ENCODE data around the gene DPP6.

DPP6 gene

DNA sequence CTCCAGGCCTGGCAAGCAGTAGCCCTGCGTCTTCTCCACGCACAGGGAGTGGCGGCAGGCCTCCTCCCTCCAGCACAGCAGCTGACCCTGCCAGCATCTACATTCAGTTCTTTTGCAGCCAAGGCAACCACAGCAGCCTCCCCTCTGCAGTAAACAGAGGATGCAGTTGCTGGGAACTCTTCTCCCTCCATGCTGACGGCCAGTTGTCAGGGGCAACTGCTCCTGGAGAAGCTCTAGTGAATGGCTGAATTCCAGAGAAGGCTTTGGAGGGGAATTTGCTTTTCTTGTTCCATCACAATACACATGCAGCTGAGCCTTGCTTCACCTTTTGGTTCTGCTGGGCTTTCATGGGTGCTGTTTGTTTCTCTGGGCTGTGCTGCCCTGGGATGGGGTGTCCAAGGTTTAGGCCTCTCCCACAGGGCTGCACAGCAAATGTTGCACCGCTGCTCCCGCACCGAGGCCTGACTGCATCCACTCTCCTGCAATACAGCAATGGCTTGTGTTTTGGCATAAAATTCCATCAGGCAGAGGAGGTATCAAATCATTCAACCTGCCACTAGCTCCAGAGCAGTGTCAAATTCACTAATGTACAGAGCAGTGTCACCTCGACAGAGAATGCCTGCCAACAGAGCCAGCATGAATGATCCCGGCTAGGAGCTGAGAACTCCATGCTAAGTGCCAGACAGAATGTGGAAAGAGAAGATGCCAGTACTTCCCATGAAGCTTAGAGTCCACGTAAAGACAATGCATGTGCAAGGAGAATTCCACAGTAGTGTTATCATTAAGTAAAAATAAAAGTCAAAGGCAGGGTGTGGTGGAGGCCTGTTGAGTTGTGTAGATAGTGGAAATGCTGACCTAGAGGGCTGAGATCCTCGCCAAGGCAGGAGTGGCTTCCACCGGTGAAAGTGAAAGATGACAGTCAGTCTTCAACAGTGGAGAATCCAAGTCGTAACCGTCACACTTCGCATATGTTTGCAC, 399.6 kb downstream of the DPP6 start:
- no peak for TF ChIP-seq SP1 (IDR thresholded peaks at IDR 0.05)
- no peak for TF ChIP-seq ZNF384 (IDR thresholded peaks at IDR 0.05)
- POLR2A ChIA-PET = no interaction called here
- no peak for DNase-seq (ENCODE audit: extremely low spot score)
- CTCF ChIA-PET = no interaction called here

DNA sequence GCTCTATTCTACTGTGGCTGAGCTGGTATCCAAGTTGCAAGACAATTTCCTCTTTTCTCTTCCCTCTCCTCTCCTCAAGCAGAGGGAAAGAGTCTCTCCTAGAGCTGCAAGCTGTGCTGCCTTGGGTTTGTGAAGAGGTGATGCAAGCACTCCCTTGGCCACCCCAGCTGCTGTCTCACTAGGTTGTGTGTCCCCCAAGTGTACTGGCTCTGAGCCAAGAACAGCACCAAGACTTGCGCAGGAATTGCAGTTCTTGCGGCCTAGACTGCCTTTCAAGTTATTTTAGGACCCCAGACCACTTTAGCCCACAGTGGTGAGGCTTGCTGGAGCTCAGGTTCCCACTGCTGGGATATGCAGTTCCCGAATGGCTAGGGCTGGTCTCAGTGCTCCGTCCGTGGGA, 411.6 kb downstream of the DPP6 start:
- POLR2A ChIA-PET = no interaction called here
- TF ChIP-seq, protein P1, sequence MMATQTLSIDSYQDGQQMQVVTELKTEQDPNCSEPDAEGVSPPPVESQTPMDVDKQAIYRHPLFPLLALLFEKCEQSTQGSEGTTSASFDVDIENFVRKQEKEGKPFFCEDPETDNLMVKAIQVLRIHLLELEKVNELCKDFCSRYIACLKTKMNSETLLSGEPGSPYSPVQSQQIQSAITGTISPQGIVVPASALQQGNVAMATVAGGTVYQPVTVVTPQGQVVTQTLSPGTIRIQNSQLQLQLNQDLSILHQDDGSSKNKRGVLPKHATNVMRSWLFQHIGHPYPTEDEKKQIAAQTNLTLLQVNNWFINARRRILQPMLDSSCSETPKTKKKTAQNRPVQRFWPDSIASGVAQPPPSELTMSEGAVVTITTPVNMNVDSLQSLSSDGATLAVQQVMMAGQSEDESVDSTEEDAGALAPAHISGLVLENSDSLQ (IDR thresholded peaks at IDR 0.05) = no peak
- TF ChIP-seq TARDBP (IDR thresholded peaks at IDR 0.05) (no peak), L3MBTL2 (conservative IDR thresholded peaks at IDR 0.05) (no peak), FOXM1 (IDR thresholded peaks at IDR 0.05; ENCODE audit: borderline replicate concordance) (no peak), SUZ12 (IDR thresholded peaks at IDR 0.05) (no peak), ZNF384 (IDR thresholded peaks at IDR 0.05) (no peak), HDGF (IDR thresholded peaks at IDR 0.05; ENCODE audit: borderline replicate concordance) (no peak), SP1 (IDR thresholded peaks at IDR 0.05) (no peak), NFRKB (IDR thresholded peaks at IDR 0.05) (no peak), CTBP1 (IDR thresholded peaks at IDR 0.05; ENCODE audit: borderline replicate concordance) (no peak), ELF4 (IDR thresholded peaks at IDR 0.05) (no peak), ARNT (IDR thresholded peaks at IDR 0.05) (no peak), FOXK2 (IDR thresholded peaks at IDR 0.05) (no peak), BHLHE40 (IDR thresholded peaks at IDR 0.05; ENCODE audit: borderline replicate concordance) (no peak), LEF1 (IDR thresholded peaks at IDR 0.05; ENCODE audit: borderline replicate concordance) (no peak), FOXA1 (IDR thresholded peaks at IDR 0.05) (no peak)
- CTCF ChIA-PET = no interaction called here
- DNase-seq (ENCODE audit: extremely low spot score) = no peak

DNA sequence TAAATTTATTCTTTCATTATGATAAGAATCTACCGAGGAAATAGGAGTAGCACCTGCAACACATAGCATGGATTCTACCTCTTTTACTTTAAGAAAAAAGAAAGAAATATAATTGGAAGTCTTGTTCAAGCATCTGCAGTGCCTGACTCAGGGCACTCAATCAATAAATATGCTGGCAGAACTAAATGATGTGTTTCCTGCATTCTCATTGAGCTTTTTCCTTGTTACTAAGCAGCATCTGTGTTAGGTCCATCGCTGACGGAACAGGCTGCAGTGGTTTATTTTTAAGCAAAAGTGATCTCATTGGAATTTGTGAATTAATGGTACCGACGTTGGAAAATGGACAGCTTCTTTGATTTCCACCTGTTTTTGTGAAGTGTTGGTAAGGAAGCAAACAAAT, 417.5 kb downstream of the DPP6 start:
- CTCF ChIA-PET = no interaction called here
- TF ChIP-seq LEF1 (IDR thresholded peaks at IDR 0.05; ENCODE audit: borderline replicate concordance) (no peak), SUZ12 (IDR thresholded peaks at IDR 0.05) (no peak)
- DNase-seq (ENCODE audit: extremely low spot score) = no peak
- POLR2A ChIA-PET = interaction anchor here (0.5 kb wide), 1 partner anchor 24 kb away, joined by 3 read pairs; no protein-coding TSS in a partner anchor

DNA sequence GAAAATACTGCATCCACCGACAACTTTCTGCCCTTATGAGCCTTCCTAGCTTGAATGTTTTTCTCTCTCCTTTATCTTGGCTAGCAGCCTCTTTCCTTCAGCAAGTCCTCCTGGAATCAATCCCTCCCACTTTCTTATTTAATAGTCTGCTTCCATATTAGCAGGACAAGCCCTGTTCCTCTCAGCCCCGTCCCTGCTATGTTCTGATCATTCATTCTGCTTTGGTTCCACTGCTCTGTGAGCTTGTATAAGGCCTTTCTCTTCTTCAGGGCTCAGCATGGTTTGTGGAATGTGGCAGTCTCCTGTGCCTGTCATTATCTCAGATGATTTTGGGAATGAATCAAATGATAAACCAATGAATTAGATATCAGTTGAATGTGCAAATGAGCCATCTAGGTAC, 420.1 kb downstream of the DPP6 start:
- POLR2A ChIA-PET = no interaction called here
- DNase-seq (ENCODE audit: extremely low spot score) = no peak
- CTCF ChIA-PET = no interaction called here
- TF ChIP-seq LEF1 (IDR thresholded peaks at IDR 0.05; ENCODE audit: borderline replicate concordance) (no peak), CTBP1 (IDR thresholded peaks at IDR 0.05; ENCODE audit: borderline replicate concordance) (no peak), HDGF (IDR thresholded peaks at IDR 0.05; ENCODE audit: borderline replicate concordance) (no peak), FOXK2 (IDR thresholded peaks at IDR 0.05) (no peak), ELF4 (IDR thresholded peaks at IDR 0.05) (no peak), ZNF384 (IDR thresholded peaks at IDR 0.05) (no peak), SP1 (IDR thresholded peaks at IDR 0.05) (no peak), BHLHE40 (IDR thresholded peaks at IDR 0.05; ENCODE audit: borderline replicate concordance) (no peak), NFRKB (IDR thresholded peaks at IDR 0.05) (no peak), L3MBTL2 (conservative IDR thresholded peaks at IDR 0.05) (no peak), FOXM1 (IDR thresholded peaks at IDR 0.05; ENCODE audit: borderline replicate concordance) (no peak), TARDBP (IDR thresholded peaks at IDR 0.05) (no peak), FOXA1 (IDR thresholded peaks at IDR 0.05) (no peak), ARNT (IDR thresholded peaks at IDR 0.05) (no peak), SUZ12 (IDR thresholded peaks at IDR 0.05) (no peak)

DNA sequence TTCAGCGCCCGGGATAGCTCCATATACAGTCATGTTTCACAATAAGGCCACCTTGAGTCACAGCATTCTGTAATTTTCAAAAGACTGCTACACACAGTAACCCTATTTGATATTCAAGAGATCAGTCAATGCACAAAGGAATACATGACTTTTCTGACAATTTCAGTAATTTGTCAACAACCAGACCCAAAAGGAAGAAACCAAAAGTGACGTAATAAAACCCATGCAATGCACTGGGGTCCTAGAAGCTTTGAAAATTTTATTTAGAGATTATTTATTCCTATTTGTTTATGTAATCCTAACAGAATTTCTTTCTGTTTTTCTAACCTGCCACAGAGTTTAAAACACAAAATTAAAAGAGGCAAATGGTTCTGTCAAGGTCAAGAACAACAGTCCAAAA, 421.2 kb downstream of the DPP6 start:
- CTCF ChIA-PET = no interaction called here
- POLR2A ChIA-PET = no interaction called here
- TF ChIP-seq LEF1 (IDR thresholded peaks at IDR 0.05; ENCODE audit: borderline replicate concordance) (no peak), L3MBTL2 (conservative IDR thresholded peaks at IDR 0.05) (no peak)
- no peak for DNase-seq (ENCODE audit: extremely low spot score)

GRCh38 chr7:154474903-154475520, 422.8 kb downstream of the DPP6 start:
- POLR2A ChIA-PET = no interaction called here
- CTCF ChIA-PET = interaction anchor here (1.0 kb wide), 1 partner anchor 29 kb away, joined by 3 read pairs; no protein-coding TSS in a partner anchor
- DNase-seq (ENCODE audit: extremely low spot score) = no peak
- no peak for TF ChIP-seq TARDBP (IDR thresholded peaks at IDR 0.05)
- no peak for TF ChIP-seq ZNF384 (IDR thresholded peaks at IDR 0.05)
- TF ChIP-seq LEF1 (IDR thresholded peaks at IDR 0.05; ENCODE audit: borderline replicate concordance) = no peak
- TF ChIP-seq FOXM1 (IDR thresholded peaks at IDR 0.05; ENCODE audit: borderline replicate concordance) = no peak
- no peak for TF ChIP-seq HDGF (IDR thresholded peaks at IDR 0.05; ENCODE audit: borderline replicate concordance)
- no peak for TF ChIP-seq FOXK2 (IDR thresholded peaks at IDR 0.05)
- TF ChIP-seq, protein P1 (IDR thresholded peaks at IDR 0.05) = no peak
- TF ChIP-seq L3MBTL2 (conservative IDR thresholded peaks at IDR 0.05) = no peak
- TF ChIP-seq ARNT (IDR thresholded peaks at IDR 0.05) = no peak
- no peak for TF ChIP-seq CTBP1 (IDR thresholded peaks at IDR 0.05; ENCODE audit: borderline replicate concordance)
- TF ChIP-seq NFRKB (IDR thresholded peaks at IDR 0.05) = no peak

GRCh38 chr7:154475864-154476263, 423.7 kb downstream of the DPP6 start:
- no peak for DNase-seq (ENCODE audit: extremely low spot score)
- POLR2A ChIA-PET = no interaction called here
- TF ChIP-seq FOXA1 (IDR thresholded peaks at IDR 0.05) = no peak
- no peak for TF ChIP-seq ELF4 (IDR thresholded peaks at IDR 0.05)
- no peak for TF ChIP-seq LEF1 (IDR thresholded peaks at IDR 0.05; ENCODE audit: borderline replicate concordance)
- no peak for TF ChIP-seq HDGF (IDR thresholded peaks at IDR 0.05; ENCODE audit: borderline replicate concordance)
- TF ChIP-seq SP1 (IDR thresholded peaks at IDR 0.05) = no peak
- no peak for TF ChIP-seq BHLHE40 (IDR thresholded peaks at IDR 0.05; ENCODE audit: borderline replicate concordance)
- no peak for TF ChIP-seq ARNT (IDR thresholded peaks at IDR 0.05)
- TF ChIP-seq FOXK2 (IDR thresholded peaks at IDR 0.05) = no peak
- TF ChIP-seq CTBP1 (IDR thresholded peaks at IDR 0.05; ENCODE audit: borderline replicate concordance) = no peak
- no peak for TF ChIP-seq NFRKB (IDR thresholded peaks at IDR 0.05)
- no peak for TF ChIP-seq ZNF384 (IDR thresholded peaks at IDR 0.05)
- no peak for TF ChIP-seq SUZ12 (IDR thresholded peaks at IDR 0.05)
- no peak for TF ChIP-seq FOXM1 (IDR thresholded peaks at IDR 0.05; ENCODE audit: borderline replicate concordance)
- TF ChIP-seq L3MBTL2 (conservative IDR thresholded peaks at IDR 0.05) = no peak
- TF ChIP-seq TARDBP (IDR thresholded peaks at IDR 0.05) = no peak
- TF ChIP-seq, protein P1 (IDR thresholded peaks at IDR 0.05) = no peak
- CTCF ChIA-PET = interaction anchor here (1.0 kb wide), 1 partner anchor 28 kb away, joined by 3 read pairs; no protein-coding TSS in a partner anchor

Data from HEK293T (cell line).